ENCODE data around the gene ATP10B. TPM values are rescaled to one million over a fixed set of nuclear protein-coding genes. Genes with fewer than 3 reads are reported as not detected.

ATP10B gene
- total RNA-seq, 6 experiments from 2014 or later: 0.06 to 1.4 (median 0.51) TPM; not detected in 3

GRCh38 chr5:160626322-160626721 lies 225.7 kb downstream of the ATP10B start:
- no peaks in the 10 kb centered on the region for H3K27me3 ChIP-seq
- no peaks in the 10 kb centered on the region for H3K4me1 ChIP-seq
- ATAC-seq (no peak), DNase-seq (no peak)
- H3K27ac ChIP-seq: no peak overlapping the region
- intact Hi-C loops (cut with DNase I): no loop called here
- TF ChIP-seq, protein P1, sequence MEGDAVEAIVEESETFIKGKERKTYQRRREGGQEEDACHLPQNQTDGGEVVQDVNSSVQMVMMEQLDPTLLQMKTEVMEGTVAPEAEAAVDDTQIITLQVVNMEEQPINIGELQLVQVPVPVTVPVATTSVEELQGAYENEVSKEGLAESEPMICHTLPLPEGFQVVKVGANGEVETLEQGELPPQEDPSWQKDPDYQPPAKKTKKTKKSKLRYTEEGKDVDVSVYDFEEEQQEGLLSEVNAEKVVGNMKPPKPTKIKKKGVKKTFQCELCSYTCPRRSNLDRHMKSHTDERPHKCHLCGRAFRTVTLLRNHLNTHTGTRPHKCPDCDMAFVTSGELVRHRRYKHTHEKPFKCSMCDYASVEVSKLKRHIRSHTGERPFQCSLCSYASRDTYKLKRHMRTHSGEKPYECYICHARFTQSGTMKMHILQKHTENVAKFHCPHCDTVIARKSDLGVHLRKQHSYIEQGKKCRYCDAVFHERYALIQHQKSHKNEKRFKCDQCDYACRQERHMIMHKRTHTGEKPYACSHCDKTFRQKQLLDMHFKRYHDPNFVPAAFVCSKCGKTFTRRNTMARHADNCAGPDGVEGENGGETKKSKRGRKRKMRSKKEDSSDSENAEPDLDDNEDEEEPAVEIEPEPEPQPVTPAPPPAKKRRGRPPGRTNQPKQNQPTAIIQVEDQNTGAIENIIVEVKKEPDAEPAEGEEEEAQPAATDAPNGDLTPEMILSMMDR (IDR thresholded peaks at IDR 0.05): no peak
- TF ChIP-seq POLR2A (IDR thresholded peaks at IDR 0.05): no peak
- 54% methylated on average over 6 of the region's 7 CpGs for WGBS (ENCODE audit: insufficient coverage, low coverage, low lambda C conversion rate, missing lambda C conversion rate)
- no peaks in the 10 kb centered on the region for H3K36me3 ChIP-seq
- H3K9me3 ChIP-seq: no peaks in the 10 kb centered on the region
- no peak overlapping the region for H3K4me3 ChIP-seq

GRCh38 chr5:160621526-160621925 lies 230.5 kb downstream of the ATP10B start:
- Histone ChIP-seq H3K4me3 (no peak overlapping the region), H3K36me3 (no peaks in the 10 kb centered on the region), H3K27ac (no peak overlapping the region), H3K27me3 (no peaks in the 10 kb centered on the region), H3K4me1 (no peaks in the 10 kb centered on the region), H3K9me3 (no peaks in the 10 kb centered on the region)
- ATAC-seq (no peak), DNase-seq (no peak)
- WGBS (ENCODE audit: insufficient coverage, low coverage, low lambda C conversion rate, missing lambda C conversion rate): 83% methylated on average over 1 of the region's 1 CpG
- TF ChIP-seq, protein P1 (IDR thresholded peaks at IDR 0.05): no peak
- no peak for TF ChIP-seq POLR2A (IDR thresholded peaks at IDR 0.05)
- intact Hi-C loops (cut with DNase I): no loop called here

DNA sequence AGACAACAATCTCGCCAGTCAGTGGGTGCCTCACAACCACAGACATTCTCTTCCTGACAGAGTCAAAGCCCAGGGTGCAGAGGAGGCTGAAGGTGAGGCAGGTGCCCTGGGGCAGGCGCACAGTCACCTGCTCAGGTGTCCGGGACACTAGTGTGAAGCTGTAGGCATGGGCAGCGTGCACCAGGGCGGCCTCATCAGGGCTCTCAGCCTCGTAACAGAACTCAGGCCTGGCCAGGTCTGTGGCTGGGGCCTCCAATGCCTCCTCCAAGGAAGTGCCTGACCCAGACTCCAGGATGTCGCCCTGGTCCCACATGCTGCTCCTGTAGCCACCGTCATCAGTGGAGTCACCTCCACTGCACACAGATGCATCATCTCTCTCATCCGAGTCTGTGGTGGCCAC lies 231.6 kb downstream of the ATP10B start:
- H3K27ac ChIP-seq: no peak overlapping the region
- TF ChIP-seq, protein P1 (IDR thresholded peaks at IDR 0.05): no peak
- no peak for TF ChIP-seq POLR2A (IDR thresholded peaks at IDR 0.05)
- intact Hi-C loops (cut with DNase I): no loop called here
- DNase-seq (no peak), ATAC-seq (peak in 1 of 4 donors; percentile 43)
- no peaks in the 10 kb centered on the region for H3K36me3 ChIP-seq
- 67% methylated on average over 1 of the region's 9 CpGs for WGBS (ENCODE audit: insufficient coverage, low coverage, low lambda C conversion rate, missing lambda C conversion rate)
- H3K9me3 ChIP-seq: no peaks in the 10 kb centered on the region
- no peaks in the 10 kb centered on the region for H3K27me3 ChIP-seq
- no peaks in the 10 kb centered on the region for H3K4me1 ChIP-seq
- H3K4me3 ChIP-seq: no peak overlapping the region

DNA sequence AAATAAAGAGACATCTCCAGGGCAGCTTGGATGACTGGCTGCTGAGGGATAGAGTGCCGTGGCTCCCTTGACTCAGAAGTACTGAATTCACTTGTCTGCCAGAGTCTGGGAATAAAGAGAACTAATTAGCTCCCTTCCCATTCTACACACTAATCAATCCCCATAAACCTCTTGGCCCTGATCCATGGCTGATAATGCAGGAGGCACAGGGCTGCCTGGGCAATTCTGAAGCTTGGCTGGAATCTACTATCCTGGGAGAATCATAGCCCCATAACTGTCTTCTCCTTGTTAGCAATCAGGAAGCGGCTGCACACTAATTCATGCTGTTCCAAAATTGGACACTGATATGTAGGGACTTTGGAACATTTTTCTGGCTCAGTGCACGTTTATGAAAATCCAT lies 232.6 kb downstream of the ATP10B start:
- Histone ChIP-seq H3K4me3 (no peak overlapping the region), H3K9me3 (no peaks in the 10 kb centered on the region), H3K27ac (no peak overlapping the region), H3K27me3 (no peaks in the 10 kb centered on the region), H3K36me3 (no peaks in the 10 kb centered on the region), H3K4me1 (no peaks in the 10 kb centered on the region)
- TF ChIP-seq, protein P1 (IDR thresholded peaks at IDR 0.05): no peak
- no peak for TF ChIP-seq POLR2A (IDR thresholded peaks at IDR 0.05)
- WGBS (ENCODE audit: insufficient coverage, low coverage, low lambda C conversion rate, missing lambda C conversion rate): 40% methylated on average over 3 of the region's 3 CpGs
- DNase-seq (no peak), ATAC-seq (no peak)
- intact Hi-C loops (cut with DNase I): no loop called here

DNA sequence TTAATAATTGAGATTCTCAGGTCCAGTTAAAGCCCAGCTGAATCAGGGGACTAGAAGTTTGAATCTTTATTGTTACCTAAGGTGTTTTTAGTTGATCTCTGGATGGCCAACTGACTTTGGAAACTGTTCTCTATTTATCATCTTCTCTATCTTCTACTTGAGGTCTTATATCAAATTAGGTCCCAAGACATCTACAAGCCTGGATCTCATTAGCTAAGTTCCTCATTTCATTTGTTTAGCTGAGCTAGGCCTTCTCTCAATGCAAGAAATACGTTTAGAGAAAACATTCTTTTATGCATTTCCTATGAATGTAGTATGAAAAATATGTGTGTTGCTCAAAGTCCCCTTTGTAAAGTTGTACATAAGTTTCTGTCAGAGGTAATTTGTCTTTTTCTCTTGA lies 233.7 kb downstream of the ATP10B start:
- no peak overlapping the region for H3K27ac ChIP-seq
- DNase-seq: no peak
- no peaks in the 10 kb centered on the region for H3K4me1 ChIP-seq
- no peaks in the 10 kb centered on the region for H3K27me3 ChIP-seq
- no peak overlapping the region for H3K4me3 ChIP-seq
- WGBS (ENCODE audit: insufficient coverage, low coverage, low lambda C conversion rate, missing lambda C conversion rate): 10% methylated on average over 1 of the region's 1 CpG
- no peaks in the 10 kb centered on the region for H3K36me3 ChIP-seq
- no peaks in the 10 kb centered on the region for H3K9me3 ChIP-seq
- intact Hi-C loops (cut with DNase I): no loop called here
- TF ChIP-seq, protein P1 (IDR thresholded peaks at IDR 0.05): no peak
- TF ChIP-seq POLR2A (IDR thresholded peaks at IDR 0.05): no peak
- ATAC-seq: no peak
